ENCODE results near the gene CDHR2. TPM values are rescaled to one million over a fixed set of nuclear protein-coding genes. Genes with fewer than 3 reads are reported as not detected.
A peak's percentile ranks its signal among the peaks of the same experiment; 100 is the strongest.

Gene CDHR2
- total and polyA plus RNA-seq, 9 donors, result 0.04 to 8.9 (median 0.18) TPM

- H3K27me3 ChIP-seq (ENCODE audit: control insufficient read depth, insufficient read depth, low read length), result peaks cover 95% of the 10 kb centered on the region
- no peaks in the 10 kb centered on the region for H3K36me3 ChIP-seq (ENCODE audit: control insufficient read depth, insufficient read depth, low read length)
- no peak for DNase-seq
- H3K27ac ChIP-seq (ENCODE audit: low read length), result no peak overlapping the region
- no peaks in the 10 kb centered on the region for H3K9me3 ChIP-seq (replicated peaks; ENCODE audit: control insufficient read depth, low read depth, low read length)
- peaks cover 10% of the 10 kb centered on the region for H3K4me1 ChIP-seq (ENCODE audit: control insufficient read depth, insufficient read depth, low read length)
- 48% methylated on average over 10 of the region's 13 CpGs for WGBS (ENCODE audit: insufficient coverage)
- H3K4me3 ChIP-seq (ENCODE audit: low read length), result no peak overlapping the region
Measured at GRCh38 chr5:176628406-176629228, 79.5 kb downstream of the CDHR2 start.

- peaks cover 94% of the 10 kb centered on the region for H3K27me3 ChIP-seq (ENCODE audit: control insufficient read depth, insufficient read depth, low read length)
- no peak for DNase-seq
- no peak overlapping the region for H3K27ac ChIP-seq (ENCODE audit: low read length)
- H3K4me1 ChIP-seq (ENCODE audit: control insufficient read depth, insufficient read depth, low read length), result peaks cover 10% of the 10 kb centered on the region
- no peak overlapping the region for H3K4me3 ChIP-seq (ENCODE audit: low read length)
- WGBS (ENCODE audit: insufficient coverage), result 4% methylated on average over 34 of the region's 34 CpGs
- no peaks in the 10 kb centered on the region for H3K9me3 ChIP-seq (replicated peaks; ENCODE audit: control insufficient read depth, low read depth, low read length)
- H3K36me3 ChIP-seq (ENCODE audit: control insufficient read depth, insufficient read depth, low read length), result no peaks in the 10 kb centered on the region
Measured at GRCh38 chr5:176629317-176629852, 80.2 kb downstream of the CDHR2 start.

- Histone ChIP-seq H3K4me3 (ENCODE audit: low read length) (no peak within 1 kb of the TSS), H3K27me3 (ENCODE audit: control insufficient read depth, insufficient read depth, low read length) (peaks cover 93% of the 10 kb centered on the region), H3K36me3 (ENCODE audit: control insufficient read depth, insufficient read depth, low read length) (no peaks in the 10 kb centered on the region), H3K4me1 (ENCODE audit: control insufficient read depth, insufficient read depth, low read length) (peaks cover 10% of the 10 kb centered on the region), H3K9me3 (replicated peaks; ENCODE audit: control insufficient read depth, low read depth, low read length) (no peaks in the 10 kb centered on the region), H3K27ac (ENCODE audit: low read length) (no peak within 1 kb of the TSS)
- peak; percentile 54 for DNase-seq
- under 1% methylated on average over 89 of the region's 94 CpGs for WGBS (ENCODE audit: insufficient coverage)
Measured at GRCh38 chr5:176629853-176630680, 80.9 kb downstream of the CDHR2 start, which contains the start of the genes EIF4E1B and SNCB. Gene EIF4E1B (plus strand): TSS chr5:176630675. CDS start chr5:176642788, 12,113 bp downstream. Gene SNCB (minus strand): TSS chr5:176630534. CDS start chr5:176629654, 880 bp downstream.

DNA sequence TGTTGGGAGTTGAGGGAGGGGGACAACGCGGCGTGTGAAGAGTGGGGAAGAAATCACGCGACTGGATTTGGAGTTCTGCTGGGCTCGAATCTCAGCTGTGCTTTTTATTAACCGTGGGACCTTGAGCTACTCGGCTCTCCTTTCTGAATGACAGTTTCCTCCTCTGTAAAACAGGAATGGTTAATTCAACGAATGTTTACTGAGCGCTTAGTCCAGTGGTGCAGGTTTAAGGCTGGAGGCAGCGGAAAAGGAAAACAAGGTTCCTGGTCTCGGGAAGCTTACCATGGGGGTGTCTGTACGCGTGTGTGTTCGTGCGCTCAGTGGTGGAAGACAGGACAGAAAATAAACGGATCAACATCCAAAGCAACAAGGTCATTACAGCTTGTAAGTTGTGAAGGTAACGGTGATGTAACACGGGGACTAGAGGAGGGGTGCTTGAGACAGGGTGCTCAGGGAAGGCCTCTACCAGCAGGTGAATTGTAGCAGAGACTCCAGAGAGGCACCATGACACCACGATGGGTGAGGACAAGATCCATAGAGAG lies 81.6 kb downstream of the CDHR2 start:
- Histone ChIP-seq H3K27ac (ENCODE audit: low read length) (no peak overlapping the region), H3K36me3 (ENCODE audit: control insufficient read depth, insufficient read depth, low read length) (no peaks in the 10 kb centered on the region), H3K9me3 (replicated peaks; ENCODE audit: control insufficient read depth, low read depth, low read length) (no peaks in the 10 kb centered on the region), H3K27me3 (ENCODE audit: control insufficient read depth, insufficient read depth, low read length) (peaks cover 91% of the 10 kb centered on the region), H3K4me1 (ENCODE audit: control insufficient read depth, insufficient read depth, low read length) (peaks cover 10% of the 10 kb centered on the region), H3K4me3 (ENCODE audit: low read length) (no peak overlapping the region)
- WGBS (ENCODE audit: insufficient coverage), result 1% methylated on average over 15 of the region's 20 CpGs
- no peak for DNase-seq

DNA sequence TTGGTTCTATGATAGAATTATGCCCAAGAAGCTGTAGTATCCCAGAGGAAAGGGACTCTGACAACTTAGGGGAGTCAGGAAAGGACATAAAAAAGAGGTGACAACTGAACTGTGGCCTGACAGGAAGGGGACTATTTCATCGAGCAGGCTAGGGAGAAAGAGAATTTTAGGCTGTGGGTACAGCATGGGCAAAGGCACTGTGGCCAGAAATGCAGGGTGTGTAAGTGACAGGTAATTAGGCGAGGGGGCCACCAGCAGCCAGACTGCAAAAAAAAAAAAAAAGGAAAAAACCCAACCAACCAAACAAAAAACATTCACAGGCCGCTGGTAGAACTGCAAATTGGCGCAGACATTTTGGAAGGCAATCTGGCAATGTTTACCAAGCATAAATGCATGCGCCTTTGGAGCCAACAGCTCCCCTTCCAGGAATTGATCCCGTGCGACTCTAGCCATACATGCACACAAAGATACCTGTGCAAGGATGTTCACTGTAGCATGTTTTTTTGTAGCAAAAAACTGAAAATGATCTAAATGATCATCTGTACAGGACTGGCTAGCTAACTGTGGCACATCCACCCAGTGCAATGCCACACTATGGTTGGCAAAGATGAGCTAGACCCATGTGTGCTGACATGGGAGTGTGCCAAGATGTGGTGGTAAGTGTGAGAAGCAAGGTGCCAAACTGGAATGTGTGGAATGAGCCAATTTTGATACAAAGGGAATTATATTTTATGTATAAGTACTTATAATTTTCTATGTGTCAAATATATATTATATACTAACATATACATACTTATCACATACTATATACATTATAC lies 82.5 kb downstream of the CDHR2 start:
- no peak overlapping the region for H3K27ac ChIP-seq (ENCODE audit: low read length)
- no peaks in the 10 kb centered on the region for H3K36me3 ChIP-seq (ENCODE audit: control insufficient read depth, insufficient read depth, low read length)
- peaks cover 13% of the 10 kb centered on the region for H3K4me1 ChIP-seq (ENCODE audit: control insufficient read depth, insufficient read depth, low read length)
- peaks cover 87% of the 10 kb centered on the region for H3K27me3 ChIP-seq (ENCODE audit: control insufficient read depth, insufficient read depth, low read length)
- WGBS (ENCODE audit: insufficient coverage), result 74% methylated on average over 5 of the region's 7 CpGs
- DNase-seq, result no peak
- H3K4me3 ChIP-seq (ENCODE audit: low read length), result no peak overlapping the region
- H3K9me3 ChIP-seq (replicated peaks; ENCODE audit: control insufficient read depth, low read depth, low read length), result no peaks in the 10 kb centered on the region

DNA sequence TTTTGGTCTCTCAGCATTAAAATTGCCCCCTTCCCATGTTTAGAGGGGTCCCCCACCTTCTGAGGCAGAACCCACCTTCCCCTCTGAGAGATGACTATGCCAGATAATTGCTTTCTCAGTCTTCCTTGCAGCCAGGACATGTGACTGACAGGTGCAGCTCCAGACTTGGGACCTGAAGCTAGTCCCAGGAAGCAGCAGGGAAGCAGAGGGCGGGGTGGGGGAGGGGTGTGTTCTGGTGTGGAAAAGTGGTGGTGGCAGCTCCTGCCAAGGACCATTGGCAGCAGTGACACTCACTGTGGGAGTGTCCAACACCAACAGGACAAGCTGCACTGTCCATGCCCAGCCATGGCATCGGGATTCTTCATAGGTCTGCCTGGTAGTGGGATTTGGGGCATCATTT lies 83.6 kb downstream of the CDHR2 start:
- H3K27ac ChIP-seq (ENCODE audit: low read length), result no peak overlapping the region
- peaks cover 87% of the 10 kb centered on the region for H3K27me3 ChIP-seq (ENCODE audit: control insufficient read depth, insufficient read depth, low read length)
- no peaks in the 10 kb centered on the region for H3K36me3 ChIP-seq (ENCODE audit: control insufficient read depth, insufficient read depth, low read length)
- 88% methylated on average over 1 of the region's 2 CpGs for WGBS (ENCODE audit: insufficient coverage)
- no peak overlapping the region for H3K4me3 ChIP-seq (ENCODE audit: low read length)
- DNase-seq, result no peak
- no peaks in the 10 kb centered on the region for H3K9me3 ChIP-seq (replicated peaks; ENCODE audit: control insufficient read depth, low read depth, low read length)
- H3K4me1 ChIP-seq (ENCODE audit: control insufficient read depth, insufficient read depth, low read length), result peaks cover 13% of the 10 kb centered on the region

GRCh38 chr5:176633598-176633997 lies 84.5 kb downstream of the CDHR2 start:
- H3K36me3 ChIP-seq (ENCODE audit: control insufficient read depth, insufficient read depth, low read length), result no peaks in the 10 kb centered on the region
- no peak for DNase-seq
- H3K27me3 ChIP-seq (ENCODE audit: control insufficient read depth, insufficient read depth, low read length), result peaks cover 82% of the 10 kb centered on the region
- H3K27ac ChIP-seq (ENCODE audit: low read length), result no peak overlapping the region
- 6% methylated on average over 6 of the region's 6 CpGs for WGBS (ENCODE audit: insufficient coverage)
- H3K4me1 ChIP-seq (ENCODE audit: control insufficient read depth, insufficient read depth, low read length), result peaks cover 13% of the 10 kb centered on the region
- no peaks in the 10 kb centered on the region for H3K9me3 ChIP-seq (replicated peaks; ENCODE audit: control insufficient read depth, low read depth, low read length)
- H3K4me3 ChIP-seq (ENCODE audit: low read length), result no peak overlapping the region

- 21% methylated on average over 3 of the region's 9 CpGs for WGBS (ENCODE audit: insufficient coverage)
- Histone ChIP-seq H3K4me3 (ENCODE audit: low read length) (no peak overlapping the region), H3K36me3 (ENCODE audit: control insufficient read depth, insufficient read depth, low read length) (no peaks in the 10 kb centered on the region), H3K27ac (ENCODE audit: low read length) (no peak overlapping the region), H3K4me1 (ENCODE audit: control insufficient read depth, insufficient read depth, low read length) (peaks cover 11% of the 10 kb centered on the region), H3K9me3 (replicated peaks; ENCODE audit: control insufficient read depth, low read depth, low read length) (no peaks in the 10 kb centered on the region), H3K27me3 (ENCODE audit: control insufficient read depth, insufficient read depth, low read length) (peaks cover 56% of the 10 kb centered on the region)
- no peak for DNase-seq
Measured at GRCh38 chr5:176636426-176636825, 87.3 kb downstream of the CDHR2 start.

- no peak overlapping the region for H3K4me3 ChIP-seq (ENCODE audit: low read length)
- H3K36me3 ChIP-seq (ENCODE audit: control insufficient read depth, insufficient read depth, low read length), result no peaks in the 10 kb centered on the region
- H3K27me3 ChIP-seq (ENCODE audit: control insufficient read depth, insufficient read depth, low read length), result peaks cover 45% of the 10 kb centered on the region
- no peaks in the 10 kb centered on the region for H3K9me3 ChIP-seq (replicated peaks; ENCODE audit: control insufficient read depth, low read depth, low read length)
- H3K27ac ChIP-seq (ENCODE audit: low read length), result no peak overlapping the region
- no peak for DNase-seq
- 48% methylated on average over 4 of the region's 4 CpGs for WGBS (ENCODE audit: insufficient coverage)
- H3K4me1 ChIP-seq (ENCODE audit: control insufficient read depth, insufficient read depth, low read length), result peaks cover 11% of the 10 kb centered on the region
Measured at GRCh38 chr5:176637556-176637955, 88.4 kb downstream of the CDHR2 start.
